Brain pericyte (primary cell): ENCODE measurements around the gene CYP27C1.

ENCODE experiments used
- DNase-seq: peaks from one replicate; pipeline ENCODE4 v3.0.0-alpha.2; 2012; ENCODE audit warnings: low read depth, low spot score

The CYP27C1 gene

GRCh38 chr2:127150996-127151395, 69.1 kb downstream of the CYP27C1 start:
- no peak for DNase-seq

DNA sequence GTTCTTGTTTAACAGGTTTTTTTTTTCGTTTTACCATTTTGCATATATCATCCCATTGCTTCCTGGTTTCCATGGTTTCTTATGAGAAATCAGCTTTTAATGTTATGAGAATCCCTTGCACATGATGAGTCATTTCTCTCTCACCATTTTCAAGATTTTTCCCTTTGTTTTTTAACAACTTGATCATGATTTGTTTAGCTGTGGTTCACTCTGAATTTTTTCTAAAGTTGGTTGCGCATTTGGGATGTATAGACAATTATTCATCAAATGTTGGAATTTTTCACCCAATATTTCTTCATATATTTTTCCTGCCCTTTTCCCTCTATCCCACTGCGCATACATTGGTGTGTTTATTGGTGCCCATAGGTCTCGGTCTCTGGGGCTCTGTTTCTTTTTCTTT, 70.7 kb downstream of the CYP27C1 start:
- no peak for DNase-seq

GRCh38 chr2:127146820-127147502, 73.1 kb downstream of the CYP27C1 start:
- no peak for DNase-seq

DNA sequence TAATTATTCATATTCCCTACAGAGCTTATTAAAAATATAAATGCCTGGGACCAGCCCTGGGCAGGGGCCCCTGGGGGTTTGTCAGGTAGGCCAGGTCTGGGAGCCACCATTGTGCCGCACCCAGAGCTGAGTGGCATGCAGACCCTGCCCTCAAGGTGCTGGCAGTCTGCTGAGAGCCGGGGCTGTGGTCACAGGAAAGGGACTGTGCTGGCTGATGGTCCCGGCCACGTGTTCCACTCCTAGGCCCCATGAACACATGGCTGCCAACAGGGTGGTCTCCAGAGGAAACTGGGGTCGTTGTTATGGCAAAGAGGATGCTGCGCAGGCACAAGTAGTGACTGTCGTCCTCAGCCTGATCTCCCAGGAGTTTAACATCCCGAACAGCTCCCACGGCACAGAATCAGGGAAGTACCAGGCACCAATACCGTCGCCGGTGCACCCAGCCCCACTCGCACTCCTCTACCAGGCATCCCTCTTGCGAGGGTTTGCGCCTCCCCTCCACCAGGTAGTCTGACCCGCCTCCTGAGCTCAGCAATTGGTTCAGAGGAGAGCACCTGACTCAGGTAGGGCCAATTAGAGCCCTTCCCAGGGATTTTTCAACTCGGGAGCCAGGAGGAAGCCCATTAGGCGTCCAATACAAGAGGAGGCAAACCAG, 73.9 kb downstream of the CYP27C1 start:
- no peak for DNase-seq

- DNase-seq, result no peak
Measured at GRCh38 chr2:127145280-127145895, 74.7 kb downstream of the CYP27C1 start.

DNA sequence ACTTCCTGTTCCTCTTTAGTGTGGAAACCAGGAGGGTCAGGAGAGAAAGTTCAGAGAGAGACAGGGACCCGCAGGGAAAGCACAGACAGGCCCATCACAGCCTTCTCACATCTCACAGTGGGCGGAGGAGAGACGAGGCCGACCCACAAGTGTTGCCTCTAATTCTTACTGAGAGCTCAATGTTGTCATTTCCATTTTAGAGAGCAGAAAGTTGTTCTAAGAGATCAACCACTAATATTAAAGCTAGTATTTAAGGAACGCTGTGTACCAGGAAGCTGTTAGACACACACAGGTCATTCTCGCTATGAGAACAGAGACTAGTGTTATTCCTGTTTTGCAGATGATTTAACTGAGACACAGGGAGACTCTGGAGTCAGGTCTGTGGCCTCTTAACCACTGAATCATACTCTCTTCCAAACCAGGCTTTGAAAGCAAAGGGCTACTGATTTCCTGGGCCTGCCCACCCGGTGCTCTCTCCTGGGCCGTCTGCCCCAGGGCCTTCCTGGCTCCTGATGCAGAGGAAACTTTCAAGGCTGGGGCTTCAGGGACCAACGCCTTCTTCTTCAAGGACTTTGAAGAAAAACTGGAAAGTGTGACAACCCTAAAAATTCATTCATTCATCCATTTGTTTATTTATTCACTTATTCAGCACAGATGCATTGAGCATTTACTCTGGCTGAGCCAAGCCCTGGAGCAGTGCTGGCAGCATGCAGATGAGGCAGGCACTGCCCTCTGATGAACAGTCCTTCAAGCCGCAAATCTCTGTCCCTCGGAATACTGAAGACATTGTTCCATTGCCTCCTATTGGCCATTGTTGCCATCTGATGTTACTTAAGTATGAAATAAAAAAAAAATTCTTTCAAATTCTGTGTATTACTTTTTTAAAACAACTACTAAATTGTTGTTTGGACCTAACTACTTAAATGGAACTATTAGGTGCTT, 76.0 kb downstream of the CYP27C1 start:
- DNase-seq, result no peak

- DNase-seq, result no peak
Measured at GRCh38 chr2:127142663-127143630, 77.2 kb downstream of the CYP27C1 start.

GRCh38 chr2:127140538-127140937, 79.6 kb downstream of the CYP27C1 start:
- no peak for DNase-seq

- no peak for DNase-seq
Measured at GRCh38 chr2:127139766-127140165, 80.3 kb downstream of the CYP27C1 start.

GRCh38 chr2:127138281-127138680, 81.8 kb downstream of the CYP27C1 start:
- DNase-seq, result no peak

- DNase-seq, result no peak
Measured at GRCh38 chr2:127137741-127138140, 82.4 kb downstream of the CYP27C1 start.

DNA sequence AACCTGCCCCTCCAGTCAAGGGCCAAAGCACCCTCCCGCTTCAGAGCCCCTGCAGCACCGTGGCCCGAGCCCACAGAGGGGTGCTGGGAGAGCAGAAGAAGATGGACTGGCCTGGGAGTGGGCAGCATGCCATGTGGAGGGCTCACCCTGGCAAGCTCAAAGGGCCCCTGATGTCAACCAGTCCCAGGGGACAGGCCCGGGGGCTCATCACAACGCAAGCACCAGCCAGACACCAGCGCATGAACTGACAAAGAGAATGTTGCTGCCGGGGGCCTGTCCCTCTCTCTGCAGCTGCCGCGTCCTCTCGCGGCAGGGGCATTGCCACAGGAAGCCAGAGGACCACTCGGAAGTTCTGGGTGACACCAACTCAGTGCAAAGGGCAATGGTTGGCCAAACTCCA, 82.9 kb downstream of the CYP27C1 start:
- no peak for DNase-seq

DNA sequence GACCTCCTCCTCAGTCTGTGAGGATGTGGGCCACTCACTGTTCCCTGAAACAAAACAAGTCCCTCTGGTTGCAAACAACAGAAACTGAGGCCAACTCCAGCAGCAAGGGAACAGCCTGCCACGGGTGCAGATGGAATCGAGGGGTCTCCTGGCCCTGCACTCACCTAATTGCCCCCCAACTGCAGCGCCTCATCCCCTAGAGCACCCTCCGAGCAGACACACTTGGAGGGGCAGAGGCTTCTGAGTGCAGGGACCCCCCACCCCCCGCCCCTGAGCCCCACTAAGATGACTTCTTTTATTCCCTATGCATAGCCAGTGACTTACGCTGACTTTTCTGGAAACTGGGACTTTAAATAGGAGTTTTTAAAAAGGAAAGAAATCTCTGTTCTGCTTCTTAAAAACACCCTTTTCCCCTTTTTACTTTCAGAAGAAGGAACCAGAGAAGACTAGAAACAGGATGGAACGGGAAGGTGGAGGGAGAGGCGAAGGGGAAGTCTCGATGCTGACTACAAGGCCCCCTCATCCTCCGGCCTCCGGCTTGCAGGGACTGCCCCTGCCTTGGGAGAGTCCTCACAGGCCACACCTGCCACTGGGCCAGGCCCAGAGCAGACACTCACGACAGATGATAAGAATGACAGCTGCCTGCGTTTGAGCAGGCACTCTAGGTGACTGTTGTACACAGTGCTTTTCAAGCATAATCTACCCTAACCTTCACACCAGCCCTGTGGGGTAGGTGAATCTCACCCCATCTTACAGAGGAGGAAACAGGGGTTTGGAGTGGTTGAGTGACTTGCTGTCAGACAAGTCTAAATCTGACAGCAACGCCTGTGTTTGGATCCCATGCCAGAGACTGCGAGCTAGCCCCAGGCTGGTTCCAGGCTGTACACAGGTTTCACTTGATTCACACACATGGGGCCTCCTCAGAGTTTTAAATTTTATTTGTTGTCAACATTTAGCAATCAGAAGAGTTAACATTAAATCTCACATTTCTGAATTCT, 85.0 kb downstream of the CYP27C1 start:
- DNase-seq, result no peak

- no peak for DNase-seq
Measured at GRCh38 chr2:127134235-127134634, 85.9 kb downstream of the CYP27C1 start.
